Stimulated activated CD8-positive, alpha-beta memory T cell treated with anti-CD3 and anti-CD28 coated beads, Interleukin-12 subunit alpha, Interleukin-12 subunit beta, amount 100 ng/mL, for 24 hours (primary cell): ENCODE data around the gene HJV.

Source experiments
- DNase-seq: peaks from one replicate; pipeline ENCODE4 v3.0.0-alpha.2; 2020; ENCODE audit errors: extremely low read depth

HJV gene

DNA sequence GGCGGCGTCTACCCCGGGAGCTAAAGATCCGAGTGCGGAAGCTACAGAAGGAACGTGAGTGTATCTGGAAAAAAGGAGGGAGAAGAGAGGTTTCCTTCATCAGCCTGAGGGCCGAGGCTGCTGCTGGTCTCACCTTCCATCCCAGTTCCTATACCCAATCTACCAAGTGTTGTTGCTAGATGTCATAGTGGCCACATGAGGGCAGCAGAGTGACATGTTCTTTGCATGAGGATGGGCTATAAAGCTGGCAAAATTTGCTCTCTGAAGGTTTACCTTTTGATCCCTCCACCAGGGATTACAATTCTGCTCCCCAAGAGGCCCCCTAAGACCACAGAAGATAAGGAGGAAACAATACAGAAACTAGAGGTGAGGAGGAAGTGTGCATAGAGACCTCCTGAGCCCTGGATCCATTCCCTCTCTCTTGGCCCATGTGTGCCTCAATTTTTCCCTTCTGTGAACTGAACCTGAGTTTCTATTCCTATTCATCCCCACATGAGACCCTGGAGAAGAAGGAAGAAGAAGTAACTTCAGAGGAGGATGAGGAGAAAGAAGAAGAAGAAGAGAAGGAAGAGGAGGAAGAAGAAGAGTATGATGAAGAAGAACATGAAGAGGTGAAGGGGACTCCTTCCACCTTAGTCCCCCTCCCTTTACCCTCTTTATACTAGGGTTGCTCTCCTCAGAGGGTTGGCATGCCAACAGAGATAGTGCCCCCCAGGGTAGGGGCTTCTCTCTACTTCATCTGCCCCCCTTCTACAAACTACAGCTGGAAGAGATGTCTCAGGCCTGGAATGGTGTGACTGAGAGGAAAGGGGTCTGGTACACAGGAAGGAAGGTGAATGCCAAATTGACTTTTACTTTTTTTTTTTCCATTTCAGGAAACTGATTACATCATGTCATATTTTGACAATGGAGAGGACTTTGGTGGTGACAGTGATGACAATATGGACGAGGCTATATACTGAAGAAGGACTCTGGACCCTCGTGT lies 43.8 kb downstream of the HJV start:
- no peak for DNase-seq

DNA sequence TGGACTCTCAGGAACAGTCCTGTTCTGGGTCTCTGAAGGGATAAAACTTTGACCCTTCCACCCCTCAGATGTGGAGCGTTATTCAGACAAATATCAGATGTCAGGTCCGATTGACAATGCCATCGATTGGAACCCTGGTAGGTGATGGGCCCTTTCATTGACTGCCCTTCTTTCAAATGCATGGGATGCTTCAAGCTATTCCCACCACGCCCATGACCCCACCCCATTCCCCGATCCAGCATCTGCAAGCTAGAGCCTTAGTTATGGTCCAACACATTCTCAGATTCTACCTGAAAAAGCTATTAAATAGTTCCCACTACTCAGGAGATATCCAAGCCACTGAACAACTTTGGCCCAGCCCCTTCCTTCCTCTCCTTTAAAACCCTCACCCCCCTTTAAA lies 44.5 kb downstream of the HJV start:
- no peak for DNase-seq

DNA sequence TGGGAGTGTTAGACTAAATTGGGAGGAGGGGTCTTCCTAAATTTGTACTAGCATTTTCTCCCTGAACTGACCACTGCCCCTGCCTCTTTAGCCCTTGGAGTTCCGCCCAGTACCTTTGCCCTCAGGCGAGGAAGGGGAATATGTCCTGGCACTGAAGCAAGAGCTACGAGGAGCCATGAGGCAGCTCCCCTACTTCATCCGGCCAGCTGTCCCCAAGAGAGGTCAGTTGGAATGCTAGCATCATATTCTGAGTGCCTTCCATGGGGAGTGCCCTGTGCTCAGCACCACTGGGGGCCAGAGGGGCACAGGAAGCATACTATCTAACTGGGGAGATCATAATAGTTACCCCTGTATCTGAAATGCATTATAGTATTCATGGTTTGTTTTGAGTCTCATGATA lies 46.3 kb downstream of the HJV start:
- DNase-seq = no peak

DNA sequence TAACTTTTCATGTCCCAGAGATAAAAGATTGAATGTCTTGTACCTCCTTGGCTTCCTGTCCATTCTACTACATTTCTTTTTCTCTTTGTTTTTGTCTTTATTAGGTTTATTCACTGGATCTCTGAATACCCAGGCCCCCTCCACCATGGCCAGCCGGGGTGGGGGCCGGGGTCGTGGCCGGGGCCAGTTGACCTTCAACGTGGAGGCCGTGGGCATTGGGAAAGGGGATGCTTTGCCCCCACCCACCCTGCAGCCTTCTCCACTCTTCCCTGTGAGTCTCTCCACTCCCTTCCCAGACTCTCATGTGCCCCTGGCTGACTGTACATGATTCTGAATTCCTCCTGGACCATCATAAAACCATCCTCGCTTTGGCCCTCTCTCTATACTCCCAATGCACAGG lies 46.8 kb downstream of the HJV start:
- no peak for DNase-seq

DNA sequence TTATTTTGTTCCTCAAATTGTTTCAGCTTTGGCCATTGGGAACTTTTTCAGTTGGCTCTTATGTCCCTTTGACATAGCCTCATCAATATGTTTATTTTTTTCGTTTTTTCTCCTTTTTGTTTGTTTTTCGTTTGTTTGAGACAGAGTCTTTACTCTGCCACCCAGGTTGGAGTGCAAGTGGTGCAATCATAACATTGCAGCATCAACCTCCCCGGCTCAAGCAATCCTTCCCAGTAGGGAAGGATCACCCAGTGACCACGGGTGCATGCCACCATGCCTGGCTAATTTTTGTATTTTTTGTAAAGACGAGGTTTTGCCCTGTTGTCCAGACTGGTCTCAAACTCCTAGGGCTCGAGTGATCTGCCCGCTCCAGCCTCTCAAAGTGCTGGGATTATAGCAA lies 49.0 kb downstream of the HJV start:
- DNase-seq = no peak
